ENCODE results near the gene KRT13.

The KRT13 gene

DNA sequence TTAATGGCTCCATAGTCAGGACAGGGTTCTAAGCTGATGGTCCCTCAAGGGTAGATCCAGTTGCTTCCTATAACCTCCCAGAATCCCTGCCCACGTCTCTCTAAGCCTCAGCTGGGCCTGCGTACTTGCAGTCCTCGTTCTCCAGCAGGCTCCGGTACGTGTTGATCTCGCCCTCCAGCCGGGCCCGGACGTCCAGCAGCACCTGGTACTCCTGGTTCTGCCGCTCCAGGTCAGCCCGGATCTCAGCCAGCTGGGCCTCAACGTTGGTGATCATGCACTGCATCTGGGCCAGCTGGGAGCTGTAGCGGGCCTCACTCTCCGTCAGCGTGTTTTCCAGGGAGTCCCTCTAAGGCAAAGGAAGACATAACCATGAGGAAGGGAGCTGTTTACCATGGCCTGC lies 42.7 kb downstream of the KRT13 start:
- no peak for TF ChIP-seq JUND (IDR thresholded peaks at IDR 0.05; ENCODE audit: low read depth)
- in situ Hi-C loops (cut with HindIII; ENCODE audit: low pct_unique_long_range_greater_than_20kb, low sequenced_read_pairs) = no loop called here
- DNase-seq (ENCODE audit: low read depth in 1 of 2, low spot score in 1 of 2) = no peak

GRCh38 chr17:41457676-41458075 lies 47.7 kb downstream of the KRT13 start:
- no peak for TF ChIP-seq JUND (IDR thresholded peaks at IDR 0.05; ENCODE audit: low read depth)
- DNase-seq (ENCODE audit: low read depth in 1 of 2, low spot score in 1 of 2) = no peak
- in situ Hi-C loops (cut with HindIII; ENCODE audit: low pct_unique_long_range_greater_than_20kb, low sequenced_read_pairs) = no loop called here

GRCh38 chr17:41456204-41456603 lies 49.2 kb downstream of the KRT13 start:
- in situ Hi-C loops (cut with HindIII; ENCODE audit: low pct_unique_long_range_greater_than_20kb, low sequenced_read_pairs) = no loop called here

GRCh38 chr17:41455236-41455635 lies 50.2 kb downstream of the KRT13 start:
- in situ Hi-C loops (cut with HindIII; ENCODE audit: low pct_unique_long_range_greater_than_20kb, low sequenced_read_pairs) = no loop called here
- no peak for TF ChIP-seq JUND (IDR thresholded peaks at IDR 0.05; ENCODE audit: low read depth)
- DNase-seq (ENCODE audit: low read depth in 1 of 2, low spot score in 1 of 2) = no peak

More at GRCh38 chr17:41456204-41456603, 49.2 kb downstream of the KRT13 start:
- no peak for TF ChIP-seq JUND (IDR thresholded peaks at IDR 0.05; ENCODE audit: low read depth)
- DNase-seq (ENCODE audit: low read depth in 1 of 2, low spot score in 1 of 2) = peak in 1 of 2 experiments; percentile 85

- TF ChIP-seq JUND (IDR thresholded peaks at IDR 0.05; ENCODE audit: low read depth) = no peak
- in situ Hi-C loops (cut with HindIII; ENCODE audit: low pct_unique_long_range_greater_than_20kb, low sequenced_read_pairs) = no loop called here
- DNase-seq (ENCODE audit: low read depth in 1 of 2, low spot score in 1 of 2) = no peak
These were observed 52.3 kb downstream of the KRT13 start for GRCh38 chr17:41453066-41453465.

DNA sequence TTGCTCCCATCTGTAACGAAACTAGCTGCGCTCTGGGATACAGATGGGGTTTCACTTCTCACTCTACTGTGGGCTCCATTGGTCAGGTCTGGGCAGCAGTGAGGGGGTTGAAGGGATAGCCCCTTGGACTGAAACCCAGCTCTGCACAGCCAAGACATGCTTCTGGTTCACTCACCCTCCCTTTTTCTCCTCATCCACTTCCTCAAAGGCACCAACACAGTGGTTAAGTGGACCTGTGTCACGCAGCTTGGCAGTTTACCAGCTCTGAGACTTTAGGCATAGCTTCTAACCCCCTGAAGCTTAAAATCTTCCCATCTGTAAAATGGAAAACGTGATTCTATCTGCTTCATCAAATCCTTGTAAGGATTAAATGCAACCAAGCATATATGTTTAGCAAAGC lies 53.1 kb downstream of the KRT13 start:
- no peak for DNase-seq (ENCODE audit: low read depth in 1 of 2, low spot score in 1 of 2)
- in situ Hi-C loops (cut with HindIII; ENCODE audit: low pct_unique_long_range_greater_than_20kb, low sequenced_read_pairs) = no loop called here
- no peak for TF ChIP-seq JUND (IDR thresholded peaks at IDR 0.05; ENCODE audit: low read depth)

GRCh38 chr17:41451154-41451728 lies 54.2 kb downstream of the KRT13 start:
- in situ Hi-C loops (cut with HindIII; ENCODE audit: low pct_unique_long_range_greater_than_20kb, low sequenced_read_pairs) = no loop called here
- DNase-seq (ENCODE audit: low read depth in 1 of 2, low spot score in 1 of 2) = no peak
- no peak for TF ChIP-seq JUND (IDR thresholded peaks at IDR 0.05; ENCODE audit: low read depth)

All from T47D (cell line).